CD8-positive, alpha-beta memory T cell (primary cell): Measurements from ENCODE around the gene BTBD1. TPM values are rescaled to one million over a fixed set of nuclear protein-coding genes. Genes with fewer than 3 reads are reported as not detected.

Source experiments
- CTCF ChIA-PET: fragments of 350-600 bp; sonication (Branson Sonifier 250); formaldehyde crosslinking; loops from one replicate; lab custom pipeline; 2021; ENCODE audit warnings: antibody characterized with exemption; lab: Charles Lee
- POLR2A ChIA-PET: fragments of 350-600 bp; sonication (Branson Sonifier 250); formaldehyde crosslinking; loops from one replicate; lab custom pipeline; 2021; ENCODE audit warnings: antibody characterized with exemption; lab: Charles Lee
- DNase-seq, 5 donors: peaks; one replicate each; pipeline versions ENCODE4 v3.0.0 to v3.0.0-alpha.2; 2020 to 2022; ENCODE audit warnings: mixed read lengths in 1 of 5
- H3K27ac ChIP-seq: one replicate; pipeline ENCODE4 v1.7.0; 2013; ENCODE audit warnings: low read depth, mild to moderate bottlenecking, low read length, moderate library complexity
- H3K27me3 ChIP-seq: 2 replicates; pipeline ENCODE4 v1.7.0; 2013; ENCODE audit warnings: low read length, mild to moderate bottlenecking; ENCODE audit not compliant: insufficient read depth, poor library complexity, severe bottlenecking
- H3K36me3 ChIP-seq: 2 replicates; pipeline ENCODE4 v1.7.0; 2013; ENCODE audit warnings: mild to moderate bottlenecking, low read length, moderate library complexity; ENCODE audit not compliant: insufficient read depth
- H3K4me1 ChIP-seq: 2 replicates; pipeline ENCODE4 v1.7.0; 2013; ENCODE audit warnings: mild to moderate bottlenecking, low read length, moderate library complexity; ENCODE audit not compliant: insufficient read depth
- H3K4me3 ChIP-seq: 2 replicates; pipeline ENCODE4 v1.7.0; 2013; ENCODE audit warnings: mild to moderate bottlenecking, low read length
- H3K9me3 ChIP-seq: 2 replicates; pipeline ENCODE4 v1.7.0; 2013; ENCODE audit warnings: mild to moderate bottlenecking, low read length
- H3K27ac Mint-ChIP-seq, 8 donors: one replicate each; pipeline ENCODE4 v1.8.0; 2020 to 2021; ENCODE audit warnings: mixed read lengths in 8 of 8, mild to moderate bottlenecking in 6 of 8, inconsistent platforms in 3 of 8, moderate library complexity in 3 of 8
- H3K27me3 Mint-ChIP-seq, 2 donors: one replicate each; pipeline ENCODE4 v1.8.0; 2020 to 2021; ENCODE audit warnings: mixed read lengths in 2 of 2, mild to moderate bottlenecking in 1 of 2, moderate library complexity in 1 of 2
- H3K36me3 Mint-ChIP-seq, 3 donors: one replicate each; pipeline ENCODE4 v1.8.0; 2020 to 2021; ENCODE audit warnings: mixed read lengths in 3 of 3, inconsistent platforms in 1 of 3, mild to moderate bottlenecking in 1 of 3
- H3K4me1 Mint-ChIP-seq, 3 donors: one replicate each; pipeline ENCODE4 v1.8.0; 2020 to 2021; ENCODE audit warnings: mixed read lengths in 3 of 3, inconsistent platforms in 1 of 3, mild to moderate bottlenecking in 1 of 3
- H3K4me3 Mint-ChIP-seq, 7 donors: one replicate each; pipeline ENCODE4 v1.8.0; 2020 to 2021; ENCODE audit warnings: mixed read lengths in 7 of 7, mild to moderate bottlenecking in 6 of 7, moderate library complexity in 4 of 7, inconsistent platforms in 2 of 7
- H3K9me3 Mint-ChIP-seq, 5 donors: one replicate each; pipeline ENCODE4 v1.8.0; 2020 to 2022; ENCODE audit warnings: mixed read lengths in 5 of 5, mild to moderate bottlenecking in 3 of 5, moderate library complexity in 2 of 5, inconsistent platforms in 1 of 5
- polyA plus RNA-seq: library from polyadenylated mRNA; unstranded; fragments of 300-500 nt; fragmentation: Illumina TruSeq; gene quantifications from one replicate; pipeline ENCODE4 v1.2.3, GENCODE V29; 2021
- total RNA-seq, 2 experiments: library from RNA; stranded (reverse); gene quantifications; one replicate each; pipeline ENCODE4 v1.2.3, GENCODE V29; 2021

The BTBD1 gene
- total and polyA plus RNA-seq, 3 experiments from 2014 or later = 47.4 to 57.7 (median 55.5) TPM

- DNase-seq = no peak
- Mint-ChIP-seq H3K4me3 (no peak overlapping the region), H3K9me3 (no peaks in the 10 kb centered on the region), H3K4me1 (peaks cover 7 to 13% (median 8%) of the 10 kb centered on the region in 3 donors), H3K27me3 (peaks cover 0 to 2% of the 10 kb centered on the region in 2 donors), H3K36me3 (peaks cover 0 to 5% (median 1%) of the 10 kb centered on the region in 3 donors), H3K27ac (peak overlapping the region in 2 of 8 donors; percentile 15 to 74)
- Histone ChIP-seq H3K4me1 (peaks cover 9% of the 10 kb centered on the region), H3K9me3 (no peaks in the 10 kb centered on the region), H3K4me3 (no peak overlapping the region), H3K36me3 (no peaks in the 10 kb centered on the region), H3K27me3 (no peaks in the 10 kb centered on the region), H3K27ac (no peak overlapping the region)
- CTCF ChIA-PET = interaction anchor here (0.6 to 4.5 kb wide), 7 partner anchors 13 to 468 kb away, joined by 3 to 27 read pairs (median 4); partner anchors contain the start of genes RAMAC and RPS17
- POLR2A ChIA-PET = no interaction called here
These were observed 67.6 kb downstream of the BTBD1 start for GRCh38 chr15:82999426-82999825.

DNA sequence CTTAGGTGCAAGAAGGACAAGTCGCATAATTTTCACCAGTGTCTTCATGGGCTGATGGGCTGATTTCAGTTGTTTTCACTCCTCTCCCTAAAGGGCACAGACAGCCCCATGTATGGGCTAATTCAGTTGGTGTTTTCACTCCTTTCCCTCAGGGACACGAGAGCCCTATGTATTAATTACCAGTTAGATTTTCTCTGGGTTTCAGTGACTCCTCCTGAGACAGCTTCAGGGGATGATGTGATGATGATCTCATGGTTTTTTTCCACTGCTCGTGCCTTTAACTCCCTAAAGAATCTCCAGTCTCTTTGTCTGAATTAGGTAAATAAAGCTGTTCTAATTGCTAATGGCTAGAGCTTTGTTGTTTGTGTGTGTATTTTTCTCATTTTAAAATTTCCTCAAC is 71.1 kb downstream of the BTBD1 start:
- no peak overlapping the region for H3K4me3 Mint-ChIP-seq
- no peaks in the 10 kb centered on the region for H3K36me3 ChIP-seq
- H3K9me3 ChIP-seq = no peaks in the 10 kb centered on the region
- peaks cover 9% of the 10 kb centered on the region for H3K4me1 ChIP-seq
- ChIA-PET CTCF (no interaction called here), POLR2A (no interaction called here)
- H3K27me3 ChIP-seq = no peaks in the 10 kb centered on the region
- H3K4me3 ChIP-seq = no peak overlapping the region
- no peaks in the 10 kb centered on the region for H3K9me3 Mint-ChIP-seq
- peaks cover 0 to 5% (median 3%) of the 10 kb centered on the region in 3 donors for H3K36me3 Mint-ChIP-seq
- H3K4me1 Mint-ChIP-seq = peaks cover 7 to 13% (median 12%) of the 10 kb centered on the region in 3 donors
- H3K27me3 Mint-ChIP-seq = peaks cover 0 to 2% of the 10 kb centered on the region in 2 donors
- no peak overlapping the region for H3K27ac ChIP-seq
- H3K27ac Mint-ChIP-seq = peak overlapping the region in 1 of 8 donors; percentile 51
- DNase-seq = no peak

DNA sequence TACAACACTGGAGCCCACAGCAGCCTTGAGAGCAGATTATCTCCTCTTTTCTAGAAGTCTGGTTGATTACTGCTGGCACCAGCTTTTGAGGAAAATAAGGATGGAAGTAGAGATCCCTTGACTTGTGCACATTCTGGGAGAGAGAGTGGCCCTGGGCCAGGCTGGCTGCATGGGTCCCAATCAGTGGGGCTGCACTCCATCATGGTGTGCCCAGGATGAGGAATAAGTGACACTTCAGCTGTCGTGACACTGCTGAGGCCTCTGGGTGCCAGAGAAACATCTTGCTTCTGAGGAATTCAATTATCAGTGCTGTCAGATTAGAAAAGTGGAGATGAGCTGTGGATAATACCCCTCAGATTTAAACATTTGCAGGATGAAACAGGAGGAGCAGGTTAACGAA is 72.0 kb downstream of the BTBD1 start:
- CTCF ChIA-PET = no interaction called here

DNA sequence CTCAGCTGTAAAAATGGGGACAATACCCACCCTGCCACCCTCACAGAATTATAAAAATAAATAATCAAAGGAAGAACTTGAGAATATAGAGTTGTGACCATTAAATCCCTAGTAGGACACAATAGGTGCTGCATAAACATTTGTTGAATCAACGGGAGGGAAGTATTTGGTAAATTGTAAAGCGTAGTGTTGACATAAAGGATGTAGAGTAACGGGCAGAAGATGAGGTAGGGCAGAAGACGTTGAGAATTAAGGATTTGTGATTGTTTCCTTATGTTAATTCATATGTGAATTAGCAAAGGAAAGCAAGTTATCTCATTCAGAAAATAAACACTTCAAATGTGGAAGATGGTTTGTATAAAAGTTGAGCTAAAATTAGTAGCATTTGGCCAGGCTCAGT is 73.9 kb downstream of the BTBD1 start:
- no peak overlapping the region for H3K4me3 Mint-ChIP-seq
- POLR2A ChIA-PET = no interaction called here

More for the DNA sequence above, 72.0 kb downstream of the BTBD1 start:
- peaks cover 3 to 12% (median 8%) of the 10 kb centered on the region in 3 donors for H3K4me1 Mint-ChIP-seq
- peaks cover 0 to 2% of the 10 kb centered on the region in 2 donors for H3K27me3 Mint-ChIP-seq
- no peaks in the 10 kb centered on the region for H3K9me3 ChIP-seq
- peaks cover 7% of the 10 kb centered on the region for H3K4me1 ChIP-seq
- H3K27me3 ChIP-seq = no peaks in the 10 kb centered on the region
- POLR2A ChIA-PET = no interaction called here
- peaks cover 3 to 10% (median 4%) of the 10 kb centered on the region in 3 donors for H3K36me3 Mint-ChIP-seq
- no peak overlapping the region for H3K27ac ChIP-seq
- no peak overlapping the region for H3K4me3 Mint-ChIP-seq
- H3K9me3 Mint-ChIP-seq = no peaks in the 10 kb centered on the region
- no peak for DNase-seq
- no peak overlapping the region for H3K4me3 ChIP-seq
- no peaks in the 10 kb centered on the region for H3K36me3 ChIP-seq
- no peak overlapping the region for H3K27ac Mint-ChIP-seq

GRCh38 chr15:82992436-82992998 is 74.5 kb downstream of the BTBD1 start:
- peaks cover 7 to 30% (median 11%) of the 10 kb centered on the region in 3 donors for H3K36me3 Mint-ChIP-seq
- Histone ChIP-seq H3K4me1 (peaks cover 2% of the 10 kb centered on the region), H3K9me3 (no peaks in the 10 kb centered on the region), H3K27ac (no peak overlapping the region), H3K36me3 (peaks cover 14% of the 10 kb centered on the region), H3K27me3 (no peaks in the 10 kb centered on the region), H3K4me3 (no peak overlapping the region)
- no peaks in the 10 kb centered on the region for H3K9me3 Mint-ChIP-seq
- CTCF ChIA-PET = interaction anchor here (1.4 kb wide), 1 partner anchor 19 kb away, joined by 3 read pairs; the partner anchor contains the start of gene C15orf40
- no peak overlapping the region for H3K27ac Mint-ChIP-seq
- POLR2A ChIA-PET = no interaction called here
- no peak overlapping the region for H3K4me3 Mint-ChIP-seq
- H3K4me1 Mint-ChIP-seq = peaks cover 3 to 14% (median 10%) of the 10 kb centered on the region in 3 donors
- no peaks in the 10 kb centered on the region for H3K27me3 Mint-ChIP-seq
- no peak for DNase-seq

More for the DNA sequence above, 73.9 kb downstream of the BTBD1 start:
- Histone ChIP-seq H3K27me3 (no peaks in the 10 kb centered on the region), H3K4me3 (no peak overlapping the region), H3K9me3 (no peaks in the 10 kb centered on the region), H3K4me1 (no peaks in the 10 kb centered on the region), H3K27ac (no peak overlapping the region), H3K36me3 (peaks cover 12% of the 10 kb centered on the region)
- Mint-ChIP-seq H3K27ac (peak overlapping the region in 1 of 8 donors; percentile 44), H3K4me1 (peaks cover 1 to 13% (median 9%) of the 10 kb centered on the region in 3 donors), H3K27me3 (no peaks in the 10 kb centered on the region), H3K9me3 (no peaks in the 10 kb centered on the region), H3K36me3 (peaks cover 7 to 27% (median 10%) of the 10 kb centered on the region in 3 donors)
- CTCF ChIA-PET = interaction anchor here (1.4 kb wide), 1 partner anchor 18 kb away, joined by 3 read pairs; the partner anchor contains the start of gene C15orf40
- DNase-seq = no peak

DNA sequence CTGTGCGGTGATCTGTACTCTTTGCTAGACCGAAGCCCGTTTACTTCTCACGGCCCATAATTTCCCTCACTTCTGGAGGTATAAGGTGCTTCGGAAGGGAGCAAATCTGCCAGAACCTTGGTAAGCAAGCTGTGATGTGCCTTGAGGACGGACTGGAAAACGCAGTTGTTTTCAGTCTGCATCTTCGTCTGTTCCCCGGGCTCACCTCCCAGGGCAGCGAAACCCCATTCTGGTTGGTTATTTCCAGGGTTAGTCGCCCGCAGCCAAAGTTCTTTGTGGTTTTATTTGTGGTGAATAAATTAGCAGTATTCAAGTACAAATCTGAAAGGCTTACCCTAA is 80.6 kb downstream of the BTBD1 start:
- H3K36me3 Mint-ChIP-seq = peaks cover 5 to 44% (median 14%) of the 10 kb centered on the region in 3 donors
- POLR2A ChIA-PET = interaction anchor here (0.9 to 1.9 kb wide), 5 partner anchors 25 to 446 kb away, joined by 3 to 19 read pairs (median 8); partner anchors contain the start of genes C15orf40, RPS17 and WHAMM
- Histone ChIP-seq H3K4me1 (peaks cover 22% of the 10 kb centered on the region), H3K4me3 (peak overlapping the region; percentile 79), H3K27ac (peak overlapping the region; percentile 66), H3K9me3 (no peaks in the 10 kb centered on the region), H3K36me3 (peaks cover 15% of the 10 kb centered on the region), H3K27me3 (no peaks in the 10 kb centered on the region)
- peak overlapping the region; percentile 93 to 99 (median 99) for H3K4me3 Mint-ChIP-seq
- peak in 1 of 5 donors; percentile 10 for DNase-seq
- H3K9me3 Mint-ChIP-seq = peaks cover 0 to 2% (median 0%) of the 10 kb centered on the region in 5 donors
- H3K4me1 Mint-ChIP-seq = peaks cover 26 to 39% (median 35%) of the 10 kb centered on the region in 3 donors
- H3K27ac Mint-ChIP-seq = peak overlapping the region; percentile 44 to 99 (median 96)
- peaks cover 0 to 5% of the 10 kb centered on the region in 2 donors for H3K27me3 Mint-ChIP-seq
- CTCF ChIA-PET = interaction anchor here (1.7 to 2.3 kb wide), 3 partner anchors 14 to 306 kb away, joined by 3 to 13 read pairs (median 12); partner anchors contain the start of gene C15orf40

DNA sequence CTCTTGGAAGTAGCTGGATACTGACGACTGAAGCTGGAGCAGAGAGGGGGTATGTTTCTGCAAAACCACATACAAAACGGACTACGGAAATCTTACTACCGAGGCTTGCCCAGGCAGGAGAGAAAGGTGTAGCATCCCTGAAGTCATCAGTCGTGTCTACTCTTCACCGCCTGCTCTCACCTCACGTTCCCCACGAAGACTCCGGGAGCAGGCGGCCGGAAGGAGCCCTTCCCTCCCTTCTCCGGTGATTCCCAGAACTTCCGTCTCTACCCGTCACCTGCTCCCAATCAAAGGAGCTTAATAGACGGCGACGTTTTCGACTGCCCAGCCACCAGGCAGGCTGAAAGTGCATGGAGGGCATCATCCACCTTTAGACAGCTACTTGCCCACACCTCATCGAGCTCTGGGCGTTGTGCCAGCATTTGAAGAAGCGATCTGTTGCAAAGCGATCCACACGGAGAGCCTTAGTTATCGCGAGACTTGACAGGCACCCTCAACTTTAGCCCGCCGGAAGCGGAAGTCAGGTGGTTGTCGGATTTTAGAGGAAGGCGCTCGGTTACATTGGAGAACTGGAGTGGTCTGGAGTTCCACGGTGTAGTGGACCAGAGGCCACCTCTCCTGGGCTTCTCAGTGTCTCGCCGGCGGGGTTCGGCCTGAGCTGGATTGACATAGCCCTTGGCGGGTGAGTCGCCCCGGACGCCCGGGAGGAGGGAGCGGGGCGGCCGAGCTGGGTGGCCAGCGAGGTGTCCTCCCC is 81.2 kb downstream of the BTBD1 start, which contains the start of gene RAMAC:
Gene RAMAC (plus strand): TSS at position 523 of the 754 bp plus-strand sequence. CDS start 2,809 bp downstream, outside the sequence.
- Histone ChIP-seq H3K27me3 (no peaks in the 10 kb centered on the region), H3K36me3 (peaks cover 15% of the 10 kb centered on the region), H3K4me3 (peak within 1 kb of the TSS; percentile 79), H3K9me3 (no peaks in the 10 kb centered on the region), H3K4me1 (peaks cover 22% of the 10 kb centered on the region), H3K27ac (peak within 1 kb of the TSS; percentile 66)
- Mint-ChIP-seq H3K27ac (peak within 1 kb of the TSS; percentile 44 to 99 (median 96)), H3K36me3 (peaks cover 4 to 41% (median 14%) of the 10 kb centered on the region in 3 donors), H3K9me3 (peaks cover 0 to 2% (median 0%) of the 10 kb centered on the region in 5 donors), H3K4me3 (peak within 1 kb of the TSS; percentile 93 to 99 (median 99)), H3K4me1 (peaks cover 26 to 39% (median 34%) of the 10 kb centered on the region in 3 donors), H3K27me3 (peaks cover 0 to 5% of the 10 kb centered on the region in 2 donors)
- ChIA-PET CTCF (interaction anchor here (1.7 to 2.3 kb wide), 3 partner anchors 14 to 305 kb away, joined by 3 to 13 read pairs (median 12); partner anchors contain the start of gene C15orf40), POLR2A (interaction anchor here (0.5 to 1.9 kb wide), 6 partner anchors 25 to 445 kb away, joined by 3 to 19 read pairs (median 6); partner anchors contain the start of genes C15orf40, RPS17 and WHAMM)
- peak; percentile 87 to 97 (median 91) for DNase-seq
